Effector memory CD8-positive, alpha-beta T cell (primary cell): ENCODE results near the gene NUCB1.
"Not testable (repeated sequence)": the region's sequence is repeated elsewhere in the genome, so short reads cannot be mapped to it uniquely, and the experiment has no call there.

ENCODE experiments used
- ATAC-seq: fragments of 150-1000 bp; cut with Tn5 transposase; replicated peaks from 2 replicates; pipeline ENCODE4 v1.10.0; 2021; ENCODE audit warnings: mild to moderate bottlenecking, moderate library complexity
- DNase-seq, 3 experiments: peaks; one replicate each; pipeline ENCODE4 v3.0.0; 2021
- H3K27ac Mint-ChIP-seq, 2 donors: one replicate each; pipeline ENCODE4 v1.8.0; 2022; ENCODE audit warnings: mild to moderate bottlenecking in 2 of 2, mixed read lengths in 2 of 2, moderate library complexity in 2 of 2
- H3K27me3 Mint-ChIP-seq, 2 donors: one replicate each; pipeline ENCODE4 v1.8.0; 2022; ENCODE audit warnings: mixed read lengths in 2 of 2
- H3K36me3 Mint-ChIP-seq: one replicate; pipeline ENCODE4 v1.8.0; 2022; ENCODE audit warnings: mild to moderate bottlenecking, moderate library complexity, mixed read lengths; ENCODE audit not compliant: insufficient read depth
- H3K4me1 Mint-ChIP-seq, 2 donors: one replicate each; pipeline ENCODE4 v1.8.0; 2022; ENCODE audit warnings: low read depth in 2 of 2, mixed read lengths in 2 of 2
- H3K4me3 Mint-ChIP-seq, 2 donors: one replicate each; pipeline ENCODE4 v1.8.0; 2022; ENCODE audit warnings: mild to moderate bottlenecking in 2 of 2, mixed read lengths in 2 of 2, moderate library complexity in 2 of 2
- H3K9me3 Mint-ChIP-seq, 2 donors: one replicate each; pipeline ENCODE4 v1.8.0; 2022; ENCODE audit warnings: mixed read lengths in 2 of 2

NUCB1 gene

GRCh38 chr19:48921721-48922500, 21.8 kb downstream of the NUCB1 start:
- Mint-ChIP-seq H3K4me3 (no peak overlapping the region), H3K4me1 (peaks cover 0 to 4% of the 10 kb centered on the region in 2 donors), H3K36me3 (peaks cover 20% of the 10 kb centered on the region), H3K27ac (no peak overlapping the region), H3K9me3 (no peaks in the 10 kb centered on the region), H3K27me3 (no peaks in the 10 kb centered on the region)
- DNase-seq (no peak), ATAC-seq (no peak)

DNA sequence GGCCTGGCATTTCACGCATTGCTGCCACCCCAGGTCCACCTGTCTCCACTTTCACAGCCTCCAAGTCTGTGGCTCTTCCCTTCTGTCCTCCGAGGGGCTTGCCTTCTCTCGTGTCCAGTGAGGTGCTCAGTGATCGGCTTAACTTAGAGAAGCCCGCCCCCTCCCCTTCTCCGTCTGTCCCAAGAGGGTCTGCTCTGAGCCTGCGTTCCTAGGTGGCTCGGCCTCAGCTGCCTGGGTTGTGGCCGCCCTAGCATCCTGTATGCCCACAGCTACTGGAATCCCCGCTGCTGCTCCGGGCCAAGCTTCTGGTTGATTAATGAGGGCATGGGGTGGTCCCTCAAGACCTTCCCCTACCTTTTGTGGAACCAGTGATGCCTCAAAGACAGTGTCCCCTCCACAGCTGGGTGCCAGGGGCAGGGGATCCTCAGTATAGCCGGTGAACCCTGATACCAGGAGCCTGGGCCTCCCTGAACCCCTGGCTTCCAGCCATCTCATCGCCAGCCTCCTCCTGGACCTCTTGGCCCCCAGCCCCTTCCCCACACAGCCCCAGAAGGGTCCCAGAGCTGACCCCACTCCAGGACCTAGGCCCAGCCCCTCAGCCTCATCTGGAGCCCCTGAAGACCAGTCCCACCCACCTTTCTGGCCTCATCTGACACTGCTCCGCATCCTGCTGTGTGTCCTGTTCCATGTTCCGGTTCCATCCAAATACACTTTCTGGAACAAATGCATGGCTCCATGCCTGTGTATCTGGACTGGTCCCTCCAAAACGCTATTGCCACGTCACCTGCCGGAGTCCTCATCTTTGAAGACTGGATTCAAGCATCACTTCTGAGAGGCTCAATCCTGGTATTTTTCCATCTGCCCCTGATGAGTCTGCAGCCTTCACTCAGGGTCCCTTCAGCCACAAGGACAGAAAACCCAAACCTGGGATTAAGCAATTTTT, 22.7 kb downstream of the NUCB1 start:
- peaks cover 19% of the 10 kb centered on the region for H3K36me3 Mint-ChIP-seq
- H3K27me3 Mint-ChIP-seq, result no peaks in the 10 kb centered on the region
- H3K9me3 Mint-ChIP-seq, result no peaks in the 10 kb centered on the region
- DNase-seq (no peak), ATAC-seq (no peak)
- peaks cover 0 to 3% of the 10 kb centered on the region in 2 donors for H3K4me1 Mint-ChIP-seq
- peak overlapping the region in 1 of 2 donors; percentile 74 for H3K27ac Mint-ChIP-seq
- H3K4me3 Mint-ChIP-seq, result no peak overlapping the region

DNA sequence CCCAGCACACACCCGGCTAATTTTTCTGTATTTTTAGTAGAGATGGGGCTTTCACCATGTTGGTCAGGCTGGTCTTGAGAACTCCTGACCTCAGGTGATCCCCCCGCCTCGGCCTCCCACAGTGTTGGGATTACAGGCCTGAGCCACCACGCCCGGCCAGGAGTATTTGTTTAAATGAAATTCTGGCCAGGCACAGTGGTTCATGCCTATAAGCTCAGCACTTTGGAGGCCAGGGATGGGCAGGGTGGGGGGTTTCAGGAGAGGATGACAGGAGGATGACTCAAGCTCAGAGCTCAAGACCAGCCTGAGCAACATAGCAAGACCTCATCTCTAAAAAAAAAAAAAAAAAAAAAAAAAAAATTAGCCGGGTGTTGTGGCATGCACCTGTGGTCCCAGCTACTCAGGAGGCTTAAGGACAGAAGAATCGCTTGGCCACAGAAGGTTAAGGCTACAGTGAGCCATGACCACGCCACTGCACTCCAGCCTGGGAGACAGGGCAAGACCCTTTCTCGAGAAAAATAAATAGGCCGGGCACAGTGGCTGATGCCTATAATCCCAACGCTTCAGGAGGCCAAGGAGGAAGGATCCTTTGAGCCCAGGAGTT, 25.2 kb downstream of the NUCB1 start:
- ATAC-seq, result no peak
- no peaks in the 10 kb centered on the region for H3K9me3 Mint-ChIP-seq
- no peaks in the 10 kb centered on the region for H3K27me3 Mint-ChIP-seq
- DNase-seq, result no peak
- H3K36me3 Mint-ChIP-seq, result peaks cover 14% of the 10 kb centered on the region
- H3K4me1 Mint-ChIP-seq, result no peaks in the 10 kb centered on the region
- H3K4me3 Mint-ChIP-seq, result no peak overlapping the region
- H3K27ac Mint-ChIP-seq, result peak overlapping the region in 1 of 2 donors; percentile 75

GRCh38 chr19:48925890-48926289, 25.8 kb downstream of the NUCB1 start:
- H3K36me3 Mint-ChIP-seq, result peaks cover 14% of the 10 kb centered on the region
- not testable (repeated sequence) for H3K27me3 Mint-ChIP-seq, ATAC-seq, H3K27ac Mint-ChIP-seq, H3K9me3 Mint-ChIP-seq, H3K4me3 Mint-ChIP-seq, DNase-seq, H3K4me1 Mint-ChIP-seq

GRCh38 chr19:48926909-48927308, 26.8 kb downstream of the NUCB1 start:
- Mint-ChIP-seq H3K4me3 (no peak overlapping the region), H3K27me3 (no peaks in the 10 kb centered on the region), H3K27ac (no peak overlapping the region), H3K9me3 (no peaks in the 10 kb centered on the region), H3K36me3 (peaks cover 6% of the 10 kb centered on the region), H3K4me1 (no peaks in the 10 kb centered on the region)
- ATAC-seq (no peak), DNase-seq (no peak)

DNA sequence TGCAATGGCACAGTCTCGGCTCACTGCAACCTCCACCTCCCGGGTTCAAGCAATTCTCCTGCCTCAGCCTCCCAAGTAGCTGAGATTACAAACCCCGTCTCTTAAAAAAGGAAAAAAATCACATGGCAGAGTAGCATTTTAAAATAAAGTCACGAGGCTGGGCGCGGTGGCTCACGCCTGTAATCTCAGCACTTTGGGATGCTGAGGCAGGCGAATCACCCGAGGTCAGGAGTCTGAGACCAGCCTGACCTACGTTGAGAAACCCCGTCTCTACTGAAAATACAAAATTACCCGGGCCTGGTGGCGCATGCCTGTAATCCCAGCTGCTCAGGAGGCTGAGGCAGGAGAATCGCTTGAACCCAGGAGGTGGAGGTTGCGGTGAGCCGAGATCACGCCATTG, 27.6 kb downstream of the NUCB1 start:
- not testable (repeated sequence) for DNase-seq, H3K4me3 Mint-ChIP-seq, ATAC-seq, H3K4me1 Mint-ChIP-seq, H3K27ac Mint-ChIP-seq, H3K36me3 Mint-ChIP-seq, H3K27me3 Mint-ChIP-seq, H3K9me3 Mint-ChIP-seq

- H3K4me3 Mint-ChIP-seq, result no peak overlapping the region
- H3K27ac Mint-ChIP-seq, result no peak overlapping the region
- H3K9me3 Mint-ChIP-seq, result no peaks in the 10 kb centered on the region
- ATAC-seq (no peak), DNase-seq (no peak)
- H3K36me3 Mint-ChIP-seq, result no peaks in the 10 kb centered on the region
- peaks cover 3 to 4% of the 10 kb centered on the region in 2 donors for H3K4me1 Mint-ChIP-seq
- H3K27me3 Mint-ChIP-seq, result no peaks in the 10 kb centered on the region
Observed at GRCh38 chr19:48928164-48929025, 28.3 kb downstream of the NUCB1 start.

GRCh38 chr19:48933382-48933932, 33.3 kb downstream of the NUCB1 start, which contains the start of gene DHDH:
TSS of gene DHDH (plus strand) at chr19:48933699. CDS start at chr19:48933722, 23 bp downstream.
- DNase-seq (peak; percentile 76 to 81 (median 81)), ATAC-seq (peak; percentile 95)
- H3K4me3 Mint-ChIP-seq, result peak within 1 kb of the TSS; percentile 85 to 92
- H3K27ac Mint-ChIP-seq, result peak within 1 kb of the TSS; percentile 54 to 57
- no peaks in the 10 kb centered on the region for H3K27me3 Mint-ChIP-seq
- peaks cover 9% of the 10 kb centered on the region in 2 donors for H3K4me1 Mint-ChIP-seq
- H3K36me3 Mint-ChIP-seq, result no peaks in the 10 kb centered on the region
- H3K9me3 Mint-ChIP-seq, result no peaks in the 10 kb centered on the region

GRCh38 chr19:48934837-48935236, 34.7 kb downstream of the NUCB1 start:
- Mint-ChIP-seq H3K4me1 (peaks cover 9% of the 10 kb centered on the region in 2 donors), H3K27me3 (no peaks in the 10 kb centered on the region), H3K27ac (no peak overlapping the region), H3K36me3 (no peaks in the 10 kb centered on the region), H3K9me3 (no peaks in the 10 kb centered on the region), H3K4me3 (peak overlapping the region in 1 of 2 donors; percentile 18)
- ATAC-seq, result no peak
- DNase-seq, result no peak

DNA sequence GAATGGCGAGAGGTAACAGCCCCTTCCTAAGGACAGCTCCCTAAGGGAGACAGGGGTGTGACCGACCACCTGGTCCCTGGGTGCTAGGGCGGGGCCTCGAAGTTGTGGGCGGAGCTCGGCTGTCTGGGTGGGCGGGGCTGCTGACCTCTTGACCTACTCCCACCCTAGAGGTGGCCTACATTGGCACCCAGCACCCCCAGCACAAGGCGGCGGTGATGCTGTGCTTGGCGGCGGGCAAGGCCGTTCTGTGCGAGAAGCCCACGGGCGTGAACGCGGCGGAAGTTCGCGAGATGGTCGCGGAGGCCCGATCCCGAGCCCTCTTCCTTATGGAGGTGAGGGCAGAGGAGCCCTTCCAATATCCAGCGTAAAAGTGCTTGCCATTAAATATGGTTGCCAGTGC, 35.8 kb downstream of the NUCB1 start:
- Mint-ChIP-seq H3K4me1 (peaks cover 9% of the 10 kb centered on the region in 2 donors), H3K36me3 (no peaks in the 10 kb centered on the region), H3K27ac (no peak overlapping the region), H3K27me3 (no peaks in the 10 kb centered on the region), H3K9me3 (no peaks in the 10 kb centered on the region), H3K4me3 (no peak overlapping the region)
- DNase-seq (no peak), ATAC-seq (no peak)

- Mint-ChIP-seq H3K27me3 (no peaks in the 10 kb centered on the region), H3K27ac (no peak overlapping the region), H3K4me1 (peaks cover 7% of the 10 kb centered on the region in 2 donors), H3K4me3 (no peak overlapping the region), H3K9me3 (no peaks in the 10 kb centered on the region), H3K36me3 (no peaks in the 10 kb centered on the region)
- no peak for DNase-seq
- no peak for ATAC-seq
Observed at GRCh38 chr19:48938256-48938655, 38.1 kb downstream of the NUCB1 start.

DNA sequence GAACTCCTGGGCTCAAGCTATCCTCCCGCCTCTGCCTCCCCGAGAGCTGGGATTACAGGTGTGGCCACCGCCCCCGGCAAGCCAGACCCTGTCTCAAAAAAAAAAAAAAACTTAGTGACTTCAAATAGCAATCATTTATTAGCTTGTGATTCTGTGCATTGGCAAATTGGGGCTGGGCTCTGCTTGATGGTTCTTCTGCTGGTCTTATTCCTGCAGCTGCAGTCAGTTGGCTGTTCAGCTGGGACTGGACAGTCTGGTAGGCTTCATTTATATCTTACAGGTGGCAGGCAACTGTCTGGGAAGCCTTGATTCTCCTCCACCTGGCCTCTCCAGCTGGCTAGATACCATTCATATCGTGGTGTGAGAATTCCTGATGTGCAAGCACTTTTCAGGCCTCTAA, 40.8 kb downstream of the NUCB1 start:
- Mint-ChIP-seq H3K4me1 (peaks cover 0 to 2% of the 10 kb centered on the region in 2 donors), H3K27ac (no peak overlapping the region), H3K36me3 (no peaks in the 10 kb centered on the region), H3K4me3 (no peak overlapping the region), H3K27me3 (no peaks in the 10 kb centered on the region), H3K9me3 (no peaks in the 10 kb centered on the region)
- DNase-seq (no peak), ATAC-seq (no peak)
